SK-N-MC (cell line): Measurements from ENCODE around the gene PRKN.

Experiments
- EZH2 ChIP-seq: fragments of 200-600 bp; sonication (generic); IDR thresholded peaks from one replicate; pipeline ENCODE4 v1.6.1; 2017; ENCODE audit warnings: antibody characterized with exemption
- POLR2AphosphoS5 ChIP-seq: IDR thresholded peaks from 2 replicates; pipeline ENCODE4 v1.6.1; 2012; ENCODE audit warnings: mild to moderate bottlenecking, low read depth, low read length, borderline replicate concordance

GRCh38 chr6:161540532-161540931 is 1187.0 kb downstream of the PRKN start:
- TF ChIP-seq POLR2AphosphoS5 (no peak), EZH2 (no peak)
